ENCODE data around the gene KCTD12. TPM values are rescaled to one million over a fixed set of nuclear protein-coding genes. Genes with fewer than 3 reads are reported as not detected.

Gene KCTD12
- total and polyA plus RNA-seq, 2 donors (not counting 1 experiment from before 2014, with no cell fraction given), result 9.9 to 35.3 TPM

- Histone ChIP-seq H3K4me1 (ENCODE audit: control insufficient read depth, extremely low read depth, insufficient read depth, low read length) (peaks cover 3% of the 10 kb centered on the region), H3K27ac (ENCODE audit: insufficient read depth, low read length) (no peak overlapping the region), H3K9ac (ENCODE audit: insufficient read depth, low read length) (no peak overlapping the region), H3K9me3 (ENCODE audit: control insufficient read depth, insufficient read depth, low read depth, low read length) (no peaks in the 10 kb centered on the region), H3K36me3 (ENCODE audit: control insufficient read depth, insufficient read depth, low read length) (no peaks in the 10 kb centered on the region), H3K4me3 (replicated peaks in 1 of 4; ENCODE audit: control extremely low read depth in 1 of 4, insufficient read depth in 1 of 4, low read depth in 3 of 4, low read length in 4 of 4) (no peak overlapping the region), H3K79me2 (ENCODE audit: control insufficient read depth, insufficient read depth, low read length) (no peaks in the 10 kb centered on the region), H2AFZ (ENCODE audit: low read length) (no peak overlapping the region), H3K4me2 (ENCODE audit: extremely low read depth, insufficient read depth, low read length) (no peak overlapping the region), H3K27me3 (ENCODE audit: control insufficient read depth, insufficient read depth, low read length) (no peaks in the 10 kb centered on the region), H4K20me1 (ENCODE audit: control insufficient read depth, extremely low read depth, insufficient read depth, low read length) (no peaks in the 10 kb centered on the region)
- TF ChIP-seq EZH2 (IDR thresholded peaks at IDR 0.05; ENCODE audit: low read length, missing control alignments) (no peak), CTCF (conservative IDR thresholded peaks at IDR 0.05 in 1 of 2, IDR thresholded peaks at IDR 0.05 in 1 of 2; ENCODE audit: low read depth in 1 of 2, low read length in 2 of 2) (no peak)
- no peak for DNase-seq (ENCODE audit: low read depth in 2 of 2)
Observed at GRCh38 chr13:76845367-76845766, 40.8 kb downstream of the KCTD12 start.

GRCh38 chr13:76837801-76838200 is 48.4 kb downstream of the KCTD12 start:
- DNase-seq (ENCODE audit: low read depth in 2 of 2), result peak in 1 of 2 donors; percentile 73
- Histone ChIP-seq H3K4me1 (ENCODE audit: control insufficient read depth, extremely low read depth, insufficient read depth, low read length) (peaks cover 5% of the 10 kb centered on the region), H3K4me2 (ENCODE audit: extremely low read depth, insufficient read depth, low read length) (no peak overlapping the region), H4K20me1 (ENCODE audit: control insufficient read depth, extremely low read depth, insufficient read depth, low read length) (no peaks in the 10 kb centered on the region), H2AFZ (ENCODE audit: low read length) (no peak overlapping the region), H3K79me2 (ENCODE audit: control insufficient read depth, insufficient read depth, low read length) (no peaks in the 10 kb centered on the region), H3K36me3 (ENCODE audit: control insufficient read depth, insufficient read depth, low read length) (no peaks in the 10 kb centered on the region), H3K27me3 (ENCODE audit: control insufficient read depth, insufficient read depth, low read length) (no peaks in the 10 kb centered on the region), H3K9ac (ENCODE audit: insufficient read depth, low read length) (no peak overlapping the region), H3K27ac (ENCODE audit: insufficient read depth, low read length) (no peak overlapping the region), H3K4me3 (replicated peaks in 1 of 4; ENCODE audit: control extremely low read depth in 1 of 4, insufficient read depth in 1 of 4, low read depth in 3 of 4, low read length in 4 of 4) (no peak overlapping the region), H3K9me3 (ENCODE audit: control insufficient read depth, insufficient read depth, low read depth, low read length) (no peaks in the 10 kb centered on the region)
- no peak for TF ChIP-seq CTCF (conservative IDR thresholded peaks at IDR 0.05 in 1 of 2, IDR thresholded peaks at IDR 0.05 in 1 of 2; ENCODE audit: low read depth in 1 of 2, low read length in 2 of 2)
- TF ChIP-seq EZH2 (IDR thresholded peaks at IDR 0.05; ENCODE audit: low read length, missing control alignments), result no peak

GRCh38 chr13:76836311-76836710 is 49.9 kb downstream of the KCTD12 start:
- no peaks in the 10 kb centered on the region for H3K79me2 ChIP-seq (ENCODE audit: control insufficient read depth, insufficient read depth, low read length)
- no peak overlapping the region for H3K9ac ChIP-seq (ENCODE audit: insufficient read depth, low read length)
- H3K4me1 ChIP-seq (ENCODE audit: control insufficient read depth, extremely low read depth, insufficient read depth, low read length), result peaks cover 5% of the 10 kb centered on the region
- no peaks in the 10 kb centered on the region for H3K9me3 ChIP-seq (ENCODE audit: control insufficient read depth, insufficient read depth, low read depth, low read length)
- TF ChIP-seq CTCF (conservative IDR thresholded peaks at IDR 0.05 in 1 of 2, IDR thresholded peaks at IDR 0.05 in 1 of 2; ENCODE audit: low read depth in 1 of 2, low read length in 2 of 2) (no peak), EZH2 (IDR thresholded peaks at IDR 0.05; ENCODE audit: low read length, missing control alignments) (no peak)
- DNase-seq (ENCODE audit: low read depth in 2 of 2), result peak; percentile 74 to 76
- no peak overlapping the region for H2AFZ ChIP-seq (ENCODE audit: low read length)
- no peak overlapping the region for H3K4me2 ChIP-seq (ENCODE audit: extremely low read depth, insufficient read depth, low read length)
- H3K27ac ChIP-seq (ENCODE audit: insufficient read depth, low read length), result no peak overlapping the region
- H3K36me3 ChIP-seq (ENCODE audit: control insufficient read depth, insufficient read depth, low read length), result no peaks in the 10 kb centered on the region
- no peaks in the 10 kb centered on the region for H3K27me3 ChIP-seq (ENCODE audit: control insufficient read depth, insufficient read depth, low read length)
- H3K4me3 ChIP-seq (replicated peaks in 1 of 4; ENCODE audit: control extremely low read depth in 1 of 4, insufficient read depth in 1 of 4, low read depth in 3 of 4, low read length in 4 of 4), result no peak overlapping the region
- H4K20me1 ChIP-seq (ENCODE audit: control insufficient read depth, extremely low read depth, insufficient read depth, low read length), result no peaks in the 10 kb centered on the region

All from fibroblast of lung (primary cell).